GM12801 (cell line): ENCODE measurements around the gene SYMPK.

ENCODE experiments used
- TF ChIP-seq, protein P1 (sequence below): IDR thresholded peaks from one replicate; pipeline ENCODE4 v1.5.1; 2011; ENCODE audit warnings: control low read depth; ENCODE audit not compliant: insufficient read length; ENCODE audit errors: extremely low read depth

The SYMPK gene

GRCh38 chr19:45824531-45825262, 38.2 kb downstream of the SYMPK start:
- TF ChIP-seq, protein P1, sequence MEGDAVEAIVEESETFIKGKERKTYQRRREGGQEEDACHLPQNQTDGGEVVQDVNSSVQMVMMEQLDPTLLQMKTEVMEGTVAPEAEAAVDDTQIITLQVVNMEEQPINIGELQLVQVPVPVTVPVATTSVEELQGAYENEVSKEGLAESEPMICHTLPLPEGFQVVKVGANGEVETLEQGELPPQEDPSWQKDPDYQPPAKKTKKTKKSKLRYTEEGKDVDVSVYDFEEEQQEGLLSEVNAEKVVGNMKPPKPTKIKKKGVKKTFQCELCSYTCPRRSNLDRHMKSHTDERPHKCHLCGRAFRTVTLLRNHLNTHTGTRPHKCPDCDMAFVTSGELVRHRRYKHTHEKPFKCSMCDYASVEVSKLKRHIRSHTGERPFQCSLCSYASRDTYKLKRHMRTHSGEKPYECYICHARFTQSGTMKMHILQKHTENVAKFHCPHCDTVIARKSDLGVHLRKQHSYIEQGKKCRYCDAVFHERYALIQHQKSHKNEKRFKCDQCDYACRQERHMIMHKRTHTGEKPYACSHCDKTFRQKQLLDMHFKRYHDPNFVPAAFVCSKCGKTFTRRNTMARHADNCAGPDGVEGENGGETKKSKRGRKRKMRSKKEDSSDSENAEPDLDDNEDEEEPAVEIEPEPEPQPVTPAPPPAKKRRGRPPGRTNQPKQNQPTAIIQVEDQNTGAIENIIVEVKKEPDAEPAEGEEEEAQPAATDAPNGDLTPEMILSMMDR: no peak

- TF ChIP-seq, protein P1: no peak
These were observed 38.9 kb downstream of the SYMPK start for GRCh38 chr19:45824041-45824471.

GRCh38 chr19:45823182-45823581, 39.8 kb downstream of the SYMPK start:
- TF ChIP-seq, protein P1: no peak

DNA sequence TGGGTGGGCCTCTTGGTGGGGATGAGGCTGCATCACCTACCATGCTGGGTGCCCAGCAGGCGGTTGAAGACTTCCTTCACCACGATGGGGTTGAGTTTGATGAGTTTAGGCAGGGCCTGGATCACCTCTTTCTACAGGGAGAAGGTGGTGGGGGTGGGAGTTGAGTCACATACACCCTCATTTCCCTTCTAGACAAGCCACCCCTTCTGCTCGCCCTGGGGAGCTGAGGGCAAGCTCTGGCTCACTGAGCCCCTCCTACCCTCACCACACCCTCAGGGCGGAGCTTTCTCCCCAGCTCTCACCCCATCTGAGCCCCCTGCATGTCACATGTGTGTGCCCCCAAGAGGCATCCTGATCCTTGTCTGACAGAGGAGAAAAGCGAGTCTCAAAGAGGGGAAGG, 40.2 kb downstream of the SYMPK start:
- TF ChIP-seq, protein P1: no peak

DNA sequence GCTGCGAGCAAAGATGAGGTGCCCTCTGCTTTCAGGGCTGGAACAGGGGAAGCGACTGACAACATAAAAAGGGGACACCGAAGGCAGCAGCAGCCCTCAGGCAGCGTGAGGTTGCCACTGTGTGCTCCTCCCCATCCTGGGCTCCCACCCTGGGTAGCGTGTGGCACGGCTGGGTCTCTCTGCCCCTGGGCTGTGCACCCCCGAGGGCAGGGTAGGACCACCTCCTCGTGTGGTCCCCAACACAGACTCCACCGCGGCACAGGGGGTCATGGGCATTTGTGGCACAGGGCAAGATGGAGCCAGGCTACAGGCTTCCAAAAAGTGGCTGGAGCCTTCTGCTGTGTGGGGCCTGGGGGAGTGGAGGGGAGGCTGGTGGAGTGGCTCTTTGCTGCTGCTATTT, 41.4 kb downstream of the SYMPK start:
- TF ChIP-seq, protein P1: no peak

DNA sequence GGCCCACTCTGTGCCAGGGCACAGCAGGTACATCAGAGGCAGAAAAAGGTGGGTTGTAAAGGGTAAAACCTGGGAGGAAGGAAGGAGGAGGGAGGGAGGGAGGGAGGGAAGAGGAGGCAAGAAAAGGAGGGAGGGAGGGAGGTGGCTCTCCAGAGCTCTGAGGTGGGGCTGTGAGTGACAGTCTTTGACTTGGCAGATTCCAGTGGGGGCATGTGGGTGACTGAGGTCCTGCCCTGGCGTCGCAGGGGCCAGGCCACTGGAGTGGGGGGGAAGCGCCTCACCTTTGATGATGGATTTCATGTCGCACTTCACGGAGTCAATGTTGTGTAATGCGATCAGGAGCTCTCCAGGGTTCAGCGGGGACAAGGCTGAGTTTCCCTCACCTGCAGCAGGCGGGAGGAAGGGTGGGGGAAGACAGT, 41.8 kb downstream of the SYMPK start:
- TF ChIP-seq, protein P1: no peak

- TF ChIP-seq, protein P1: no peak
These were observed 42.4 kb downstream of the SYMPK start for GRCh38 chr19:45820413-45821102.
